IMR-90 (cell line): Measurements from ENCODE around the gene CDK6. TPM values are rescaled to one million over a fixed set of nuclear protein-coding genes. Genes with fewer than 3 reads are reported as not detected.

Experiments used
- ATAC-seq: fragments of 200-7000 bp; cut with Tn5 transposase; 2 replicates; pipeline ENCODE4 v1.9.1; 2020; ENCODE audit warnings: low read depth, mild to moderate bottlenecking, moderate library complexity
- BruUV-seq: library from RNA; stranded (reverse); fragments of 400-500 nt; replicated peaks from 2 replicates; lab custom pipeline; 2021; lab: Mats Ljungman, UMichigan
- CTCF ChIA-PET: fragments of 300-600 bp; formaldehyde crosslinking; extraction: SDS; loops from one replicate; lab custom pipeline; 2021; ENCODE audit warnings: antibody characterized with exemption; lab: Yijun Ruan, JAX
- POLR2A ChIA-PET: fragments of 300-600 bp; sonication (Branson Sonifier 250); formaldehyde crosslinking; loops from one replicate; lab custom pipeline; 2022; ENCODE audit warnings: antibody characterized with exemption; ENCODE audit not compliant: unreplicated experiment; lab: Charles Lee
- DNase-seq: peaks from one replicate; pipeline ENCODE4 v3.0.0; 2013
- H2AFZ ChIP-seq: replicated peaks from 2 replicates; pipeline ENCODE3; 2013; ENCODE audit warnings: low read length, mild to moderate bottlenecking; ENCODE audit not compliant: poor library complexity
- H2AK5ac ChIP-seq: 2 replicates; pipeline ENCODE4 v1.6.1; 2013; ENCODE audit warnings: low read depth, low read length, inconsistent platforms
- H2AK9ac ChIP-seq: replicated peaks from 2 replicates; pipeline ENCODE3; 2013; ENCODE audit warnings: mild to moderate bottlenecking, low read depth, low read length, moderate library complexity; ENCODE audit not compliant: poor library complexity
- H2BK120ac ChIP-seq: 2 replicates; pipeline ENCODE4 v1.6.1; 2013; ENCODE audit warnings: low read depth, low read length, inconsistent platforms
- H2BK15ac ChIP-seq: 3 replicates; pipeline ENCODE4 v1.6.1; 2013; ENCODE audit warnings: low read depth, low read length, inconsistent platforms
- H2BK20ac ChIP-seq: 2 replicates; pipeline ENCODE4 v1.6.1; 2013; ENCODE audit warnings: low read depth, mild to moderate bottlenecking, inconsistent platforms, low read length, moderate library complexity
- H2BK5ac ChIP-seq: 2 replicates; pipeline ENCODE4 v1.6.1; 2013; ENCODE audit warnings: mild to moderate bottlenecking, low read depth, low read length, inconsistent platforms; ENCODE audit not compliant: poor library complexity, severe bottlenecking
- H3K14ac ChIP-seq: replicated peaks from 2 replicates; pipeline ENCODE4 v1.6.1; 2013; ENCODE audit warnings: low read depth, low read length, inconsistent platforms
- H3K18ac ChIP-seq: 2 replicates; pipeline ENCODE4 v1.6.1; 2013; ENCODE audit warnings: low read depth, low read length, control low read depth
- H3K23ac ChIP-seq: 2 replicates; pipeline ENCODE4 v1.6.1; 2013; ENCODE audit warnings: low read depth, low read length, inconsistent platforms
- H3K27ac ChIP-seq: 2 replicates; pipeline ENCODE4 v1.5.1; 2013; ENCODE audit warnings: mild to moderate bottlenecking, control low read depth, low read length; ENCODE audit not compliant: insufficient read depth
- H3K27me3 ChIP-seq: 2 replicates; pipeline ENCODE4 v1.6.1; 2013; ENCODE audit warnings: low read length; ENCODE audit not compliant: control insufficient read depth, insufficient read depth
- H3K36me3 ChIP-seq: 2 replicates; pipeline ENCODE4 v1.6.1; 2013; ENCODE audit warnings: low read length, mixed read lengths; ENCODE audit not compliant: control insufficient read depth, insufficient read depth
- H3K4ac ChIP-seq: 2 replicates; pipeline ENCODE4 v1.6.1; 2013; ENCODE audit warnings: low read depth, low read length, inconsistent platforms
- H3K4me1 ChIP-seq: 2 replicates; pipeline ENCODE4 v1.6.1; 2013; ENCODE audit warnings: low read length, mixed read lengths; ENCODE audit not compliant: control insufficient read depth, insufficient read depth
- H3K4me2 ChIP-seq: 2 replicates; pipeline ENCODE4 v1.6.1; 2013; ENCODE audit warnings: low read depth, mild to moderate bottlenecking, control low read depth, low read length, moderate library complexity
- H3K4me3 ChIP-seq: 2 replicates; pipeline ENCODE4 v1.5.1; 2013; ENCODE audit warnings: low read depth, mild to moderate bottlenecking, control low read depth, low read length, moderate library complexity; ENCODE audit not compliant: insufficient read depth
- H3K56ac ChIP-seq: 2 replicates; pipeline ENCODE4 v1.6.1; 2013; ENCODE audit warnings: low read length, inconsistent platforms; ENCODE audit not compliant: insufficient read depth; ENCODE audit errors: extremely low read depth
- H3K79me1 ChIP-seq, 2 experiments: 2 replicates each; pipeline ENCODE4 v1.6.1; 2013; ENCODE audit warnings: low read length in 2 of 2, inconsistent platforms in 1 of 2, low read depth in 1 of 2
- H3K9ac ChIP-seq: 2 replicates; pipeline ENCODE4 v1.6.1; 2013; ENCODE audit warnings: low read depth, low read length, control low read depth
- H3K9me1 ChIP-seq: 2 replicates; pipeline ENCODE4 v1.6.1; 2013; ENCODE audit warnings: low read length, inconsistent platforms; ENCODE audit not compliant: insufficient read depth
- H3K9me3 ChIP-seq: 2 replicates; pipeline ENCODE4 v1.6.1; 2013; ENCODE audit warnings: low read length; ENCODE audit not compliant: control insufficient read depth, insufficient read depth
- H4K20me1 ChIP-seq: 2 replicates; pipeline ENCODE4 v1.6.1; 2013; ENCODE audit warnings: low read length, inconsistent platforms; ENCODE audit not compliant: insufficient read depth
- H4K5ac ChIP-seq: 2 replicates; pipeline ENCODE4 v1.6.1; 2013; ENCODE audit warnings: mild to moderate bottlenecking, low read depth, low read length, control low read depth
- H4K8ac ChIP-seq, 2 experiments: 2 replicates each; pipeline ENCODE4 v1.6.1; 2013; ENCODE audit warnings: low read depth in 2 of 2, low read length in 2 of 2, control low read depth in 1 of 2, inconsistent platforms in 1 of 2
- H4K91ac ChIP-seq: 2 replicates; pipeline ENCODE4 v1.6.1; 2013; ENCODE audit warnings: low read depth, low read length, inconsistent platforms; ENCODE audit not compliant: insufficient read depth
- MAFK ChIP-seq: IDR thresholded peaks from 2 replicates; pipeline ENCODE4 v1.6.1; 2012; ENCODE audit warnings: low read depth, low read length, improper control_type of control experiment
- SMC3 ChIP-seq: fragments of 150-350 bp; IDR thresholded peaks from 2 replicates; pipeline ENCODE4 v1.6.1; 2016; ENCODE audit warnings: low read depth, mild to moderate bottlenecking, antibody characterized with exemption, low read length, moderate library complexity
- WGBS, 2 experiments: methylation state at CpG; one replicate each; pipeline versions ENCODE4 v1.1.5 to v1.1.7; 2013; ENCODE audit warnings: missing lambda C conversion rate in 2 of 2; ENCODE audit not compliant: insufficient read length in 1 of 2; ENCODE audit errors: extremely low coverage in 2 of 2; 5-methylcytosine and 5-hydroxymethylcytosine counted together
- dilution Hi-C: fragments of 300-500 bp; cut with HindIII; formaldehyde crosslinking; loops from one replicate; pipeline ENCODE4 v1.14.3; 2018; ENCODE audit warnings: low sequenced_read_pairs; ENCODE audit not compliant: unreplicated experiment
- in situ Hi-C: fragments of 300-500 bp; cut with MboI; formaldehyde crosslinking; loops from 3 replicates; pipeline ENCODE4 v1.14.3; 2019; ENCODE audit warnings: low sequenced_read_pairs, inconsistent platforms, mixed read lengths
- intact Hi-C: fragments of 100-400 bp; cut with micrococcal nuclease; formaldehyde crosslinking; loops from 2 replicates; pipeline ENCODE4 v1.10.0; 2022
- polyA plus RNA-seq, 3 experiments: library from polyadenylated mRNA; depleted of rRNA; stranded (reverse); fragments of >200 nt; gene quantifications; 2 replicates each; pipeline ENCODE4 v1.2.3, GENCODE V29; 2012; ENCODE audit warnings: low replicate concordance in 1 of 3
- total RNA-seq: library from RNA; depleted of rRNA; stranded (reverse); fragments of >200 nt; gene quantifications from 2 replicates; pipeline ENCODE4 v1.2.3, GENCODE V29; 2012

Gene CDK6
- total and polyA plus RNA-seq, 2 of the 4 experiments (the other 2 are of a cell fraction), result 21.5 to 195 TPM

DNA sequence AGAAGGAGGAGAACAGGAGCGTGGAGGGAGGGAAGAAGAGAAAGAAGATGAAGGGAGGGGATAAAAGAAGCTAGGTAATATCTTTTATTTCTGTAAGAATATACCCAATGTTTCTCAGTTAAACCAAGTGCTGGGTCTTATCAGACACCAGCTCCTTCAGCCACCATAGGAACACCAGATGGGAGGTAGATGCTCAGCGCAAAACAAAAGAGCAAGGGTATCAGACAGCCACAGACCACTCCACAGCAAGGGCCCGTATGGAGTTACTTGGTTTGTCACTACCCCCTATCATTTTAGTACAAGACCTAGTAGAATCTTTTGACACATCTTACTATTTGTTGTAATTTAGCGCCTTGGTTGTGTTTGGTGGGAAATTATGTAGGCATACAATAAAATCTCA is 180.3 kb downstream of the CDK6 start:
- Histone ChIP-seq H3K4me3 (no peak overlapping the region), H4K5ac (no peak overlapping the region), H3K27ac (no peak overlapping the region), H3K4ac (no peak overlapping the region), H3K23ac (no peak overlapping the region), H2BK5ac (no peak overlapping the region), H3K56ac (no peak overlapping the region), H3K9ac (no peak overlapping the region), H4K91ac (no peak overlapping the region), H3K4me1 (peaks cover 2% of the 10 kb centered on the region; the same call in 1 of the 2 replicates), H3K79me1 (peaks cover 67 to 81% of the 10 kb centered on the region in 2 experiments), H3K36me3 (peaks cover 12% of the 10 kb centered on the region), H3K4me2 (no peak overlapping the region), H3K9me3 (no peaks in the 10 kb centered on the region), H3K18ac (no peak overlapping the region), H2BK15ac (no peak overlapping the region), H2BK20ac (no peak overlapping the region), H4K20me1 (peaks cover 33% of the 10 kb centered on the region; the same call in 1 of the 2 replicates), H4K8ac (no peak overlapping the region), H3K27me3 (no peaks in the 10 kb centered on the region), H3K14ac (no peak overlapping the region), H3K9me1 (peaks cover 4% of the 10 kb centered on the region; the same call in 1 of the 2 replicates), H2BK120ac (no peak overlapping the region), H2AK9ac (no peak overlapping the region), H2AK5ac (no peak overlapping the region), H2AFZ (no peak overlapping the region)
- ATAC-seq (no peak), DNase-seq (no peak)
- intact Hi-C loops, result no loop called here
- no peak for TF ChIP-seq SMC3
- no peak for TF ChIP-seq MAFK
- BruUV-seq, result no TSS peak
- CTCF ChIA-PET, result interaction anchor here (0.5 kb wide), 1 partner anchor 388 kb away, joined by 10 read pairs; no protein-coding TSS in a partner anchor
- POLR2A ChIA-PET, result no interaction called here
- in situ Hi-C loops, result no loop called here
- no CpG with 5 or more reads among the region's 4 CpGs for WGBS, 2 experiments
- dilution Hi-C loops, result no loop called here
